Measurements from ENCODE around the gene GPRC5D. TPM values are rescaled to one million over a fixed set of nuclear protein-coding genes. Genes with fewer than 3 reads are reported as not detected.

The GPRC5D gene
- total and polyA plus RNA-seq, 9 of the 15 experiments (the other 6 are each of a cell fraction or from before 2014, with no cell fraction given): 1.0 to 1.1 TPM; not detected in 7

- Histone ChIP-seq H3K4me1 (replicated peaks in 1 of 2; ENCODE audit: control insufficient read depth in 2 of 2, insufficient read depth in 2 of 2, low read length in 2 of 2) (peaks cover 0 to 6% of the 10 kb centered on the region in 2 experiments; a peak in 3 of 5 replicates), H3K4me3 (no peak overlapping the region), H2AFZ (ENCODE audit: low read depth, low read length) (no peak overlapping the region), H3K9ac (ENCODE audit: insufficient read depth in 1 of 2, low read depth in 2 of 2, low read length in 2 of 2) (no peak overlapping the region), H3K79me2 (ENCODE audit: control insufficient read depth, insufficient read depth, low read length) (peaks cover 10% of the 10 kb centered on the region), H3K9me1 (ENCODE audit: control insufficient read depth, insufficient read depth, low read length) (no peaks in the 10 kb centered on the region), H3K9me3 (replicated peaks; ENCODE audit: control insufficient read depth, insufficient read depth, low read depth, low read length) (no peaks in the 10 kb centered on the region; the same call in 1 of the 2 replicates), H4K20me1 (replicated peaks; ENCODE audit: control insufficient read depth, insufficient read depth, low read length) (no peaks in the 10 kb centered on the region), H3K27ac (ENCODE audit: extremely low read depth, low read depth, low read length) (no peak overlapping the region), H3K4me2 (ENCODE audit: insufficient read depth, low read length) (no peak overlapping the region), H3K27me3 (ENCODE audit: control insufficient read depth in 2 of 2, insufficient read depth in 2 of 2, low read length in 2 of 2) (no peaks in the 10 kb centered on the region), H3K36me3 (ENCODE audit: control insufficient read depth, insufficient read depth, low read length) (peaks cover 8% of the 10 kb centered on the region; the same call in 1 of the 3 replicates)
- DNase-seq (ENCODE audit: extremely low read depth in 1 of 4, low spot score in 3 of 4) (no peak), ATAC-seq (no peak), FAIRE-seq (no peak)
- intact Hi-C loops (cut with micrococcal nuclease): no loop called here
- no CpG with 5 or more reads among the region's 1 CpG for WGBS (ENCODE audit: insufficient coverage, low coverage, missing lambda C conversion rate)
- ChIA-PET CTCF (ENCODE audit: low intra/inter-chr PET ratio) (no interaction called here), POLR2A (interaction anchor here (0.6 kb wide), 1 partner anchor 8 kb away, joined by 4 read pairs; no protein-coding TSS in a partner anchor)
- in situ Hi-C loops (cut with MboI): no loop called here
- TF ChIP-seq PHF20 (IDR thresholded peaks at IDR 0.05; ENCODE audit: partially characterized antibody) (no peak), ERF (CRISPR knock-in tag; IDR thresholded peaks at IDR 0.05) (no peak), TEAD2 (tag; IDR thresholded peaks at IDR 0.05) (no peak), TGIF2 (CRISPR knock-in tag; IDR thresholded peaks at IDR 0.05) (no peak), PHB (CRISPR knock-in tag; IDR thresholded peaks at IDR 0.05) (no peak), RFX7 (CRISPR knock-in tag; IDR thresholded peaks at IDR 0.05) (no peak), ELK3 (CRISPR knock-in tag; IDR thresholded peaks at IDR 0.05) (no peak)
- TF ChIP-seq, protein P1, sequence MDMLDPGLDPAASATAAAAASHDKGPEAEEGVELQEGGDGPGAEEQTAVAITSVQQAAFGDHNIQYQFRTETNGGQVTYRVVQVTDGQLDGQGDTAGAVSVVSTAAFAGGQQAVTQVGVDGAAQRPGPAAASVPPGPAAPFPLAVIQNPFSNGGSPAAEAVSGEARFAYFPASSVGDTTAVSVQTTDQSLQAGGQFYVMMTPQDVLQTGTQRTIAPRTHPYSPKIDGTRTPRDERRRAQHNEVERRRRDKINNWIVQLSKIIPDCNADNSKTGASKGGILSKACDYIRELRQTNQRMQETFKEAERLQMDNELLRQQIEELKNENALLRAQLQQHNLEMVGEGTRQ (CRISPR knock-in tag; IDR thresholded peaks at IDR 0.05): no peak
- BruUV-seq (replicated peaks): no TSS peak
These were observed 26.6 kb downstream of the GPRC5D start for GRCh38 chr12:12925388-12925787.
